HG02678 (cell line): ENCODE results near the gene PPP1R37.

Source experiments
- ATAC-seq: cut with Tn5 transposase; IDR thresholded peaks from one replicate; pipeline ENCODE4 v1.9.1; 2021; ENCODE audit warnings: mild to moderate bottlenecking, moderate library complexity; ENCODE audit not compliant: unreplicated experiment

PPP1R37 gene

DNA sequence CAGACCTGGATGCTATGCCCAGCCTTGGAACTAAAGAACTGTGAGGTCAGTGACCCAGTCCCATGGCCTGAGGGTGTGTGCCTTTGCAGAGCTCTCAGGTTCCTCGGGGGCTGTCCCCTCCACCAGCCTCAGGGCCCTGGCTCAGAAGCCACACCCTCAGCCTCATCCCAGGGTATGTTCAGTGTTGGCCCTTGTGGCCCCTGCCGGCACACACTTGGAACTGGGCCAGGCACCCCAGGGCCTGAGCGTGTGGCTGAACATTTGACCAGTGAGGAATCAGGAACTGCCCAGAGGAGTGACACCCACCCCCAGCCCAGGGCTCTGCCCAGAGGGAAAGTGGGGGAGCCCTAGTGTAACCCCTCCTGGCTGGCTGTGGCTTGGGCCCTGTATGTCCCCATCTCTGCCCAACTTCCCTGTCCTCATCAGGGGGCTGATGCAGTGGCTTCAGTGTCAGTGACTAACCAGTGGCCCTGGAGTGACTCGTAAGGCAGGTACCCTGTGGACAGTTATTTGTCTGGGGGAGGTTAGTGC lies 57.8 kb downstream of the PPP1R37 start:
- ATAC-seq = no peak

DNA sequence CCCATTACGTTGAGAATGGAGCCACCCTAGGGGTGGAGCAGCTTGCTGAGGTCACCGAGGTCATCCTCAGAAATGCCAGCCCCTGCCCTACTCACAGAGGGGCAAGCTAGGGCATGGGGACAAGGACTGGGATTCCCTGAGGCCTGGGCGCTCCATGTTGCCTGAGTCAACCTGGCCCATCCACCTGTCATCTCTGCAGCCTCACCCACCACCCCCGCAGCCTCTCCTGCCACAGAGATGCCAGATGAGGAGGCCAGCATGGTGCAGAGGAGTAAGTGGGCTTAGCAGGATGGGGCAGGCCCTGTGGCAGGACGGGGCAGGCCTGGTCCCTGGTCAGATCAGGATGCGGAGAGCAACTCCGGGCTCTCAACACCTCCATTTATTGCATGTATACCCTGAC lies 58.3 kb downstream of the PPP1R37 start:
- no peak for ATAC-seq

DNA sequence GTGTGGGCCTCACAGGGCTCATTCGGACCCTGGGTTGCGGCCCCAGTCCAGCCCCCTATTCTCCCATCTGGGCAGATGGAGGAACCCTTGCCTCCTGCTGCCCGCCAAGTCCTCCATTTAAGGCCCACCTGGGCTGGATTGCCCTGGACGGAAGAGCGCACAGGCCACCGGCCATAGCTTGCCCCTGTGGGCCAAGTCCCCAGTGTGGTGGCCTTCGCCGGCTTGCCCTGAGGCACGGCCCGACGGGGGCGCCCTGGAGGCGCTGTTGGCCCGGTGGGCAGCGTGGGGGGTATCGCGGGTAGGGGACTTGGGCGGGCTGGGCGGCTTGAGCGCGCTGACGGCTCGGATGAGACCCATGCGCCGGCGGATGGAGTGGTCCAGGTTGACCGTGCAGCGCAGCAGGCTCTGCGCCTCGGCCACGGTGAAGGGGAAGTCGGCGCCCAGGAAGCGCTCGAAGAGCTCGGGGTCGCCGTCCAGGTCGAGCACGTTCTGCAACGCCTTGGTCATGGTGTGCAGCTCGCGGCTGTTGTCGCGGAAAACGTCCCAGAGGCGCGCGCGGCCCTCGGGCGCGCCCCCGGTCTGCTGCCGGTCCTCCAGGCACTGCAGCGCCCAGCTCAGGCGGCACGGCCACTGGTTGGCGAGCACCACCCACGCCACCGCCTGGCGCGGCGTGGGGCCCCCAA lies 59.0 kb downstream of the PPP1R37 start:
- no peak for ATAC-seq

DNA sequence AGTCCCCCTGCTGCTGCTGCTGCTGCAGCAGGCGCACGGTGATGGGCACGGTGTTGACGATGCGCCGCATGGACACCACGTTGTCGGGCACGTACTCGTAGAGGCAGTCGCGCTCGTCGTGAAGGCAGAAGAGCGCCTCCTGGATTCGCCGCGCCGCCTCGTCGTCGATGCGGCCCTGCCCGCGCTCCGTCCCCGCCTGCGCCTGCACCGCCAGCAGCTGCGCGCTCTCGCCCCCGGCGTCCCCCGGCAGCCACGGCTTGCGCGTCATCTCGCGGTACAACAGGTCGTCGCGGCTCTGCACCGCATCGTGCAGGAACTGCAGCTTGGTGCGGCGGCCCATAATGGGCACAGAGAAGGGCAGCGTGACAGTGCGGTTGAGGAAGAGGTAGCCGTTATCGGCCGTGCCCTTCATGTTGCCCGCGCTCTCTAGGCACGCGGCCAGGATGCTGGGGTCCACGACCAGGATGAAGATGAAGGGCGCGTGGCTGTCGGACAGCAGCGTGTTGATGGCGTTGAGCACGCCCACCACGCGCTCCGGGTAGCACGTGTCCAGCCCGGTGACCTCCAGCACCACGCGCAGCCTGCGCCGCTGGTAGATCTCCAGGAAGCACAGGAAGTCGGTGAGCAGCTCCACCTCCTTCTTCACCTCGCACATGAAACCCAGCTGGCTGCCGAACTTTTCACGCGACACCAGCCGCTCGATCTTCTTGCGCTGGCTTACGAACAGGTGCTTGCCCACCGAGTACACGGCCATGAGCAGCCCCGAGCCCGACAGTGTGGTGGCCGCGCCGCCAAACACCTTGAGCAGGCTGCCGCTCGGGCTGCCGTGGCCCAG lies 59.7 kb downstream of the PPP1R37 start:
- ATAC-seq = no peak

DNA sequence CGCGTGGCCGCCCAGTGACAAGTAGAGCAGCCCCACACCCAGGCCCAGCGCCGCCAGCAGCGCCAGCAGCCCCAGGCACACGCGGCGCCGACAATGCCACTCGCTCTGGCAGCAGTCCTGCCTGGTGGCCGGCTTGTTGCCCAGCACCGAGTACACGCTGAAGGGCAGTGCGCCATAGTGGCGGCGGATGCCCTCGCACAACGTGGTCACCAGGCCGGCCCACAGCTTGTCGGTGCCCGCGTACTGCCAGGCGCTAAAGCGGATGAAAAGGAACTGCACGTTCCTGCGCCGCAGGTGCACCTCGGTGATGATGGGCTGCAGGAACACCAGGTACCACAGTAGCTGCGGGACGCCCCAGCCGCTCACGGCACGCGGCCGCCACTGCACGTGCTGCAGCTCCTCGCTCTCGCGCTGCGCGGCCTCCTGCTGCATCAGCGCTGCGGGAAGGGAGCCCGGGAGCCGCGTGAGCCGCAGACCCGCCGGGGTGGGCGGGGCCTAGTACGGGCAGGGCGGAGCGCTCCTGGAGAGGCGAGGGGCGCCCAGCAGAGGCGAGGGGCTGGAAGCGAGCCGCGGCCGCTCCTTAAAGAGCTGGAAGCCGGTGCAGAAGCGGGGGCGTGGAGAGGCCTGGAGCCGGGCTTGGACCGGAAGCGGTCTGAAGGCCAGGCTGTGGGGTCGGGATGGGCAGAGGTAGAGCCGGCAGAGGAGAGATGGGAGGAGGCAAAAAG lies 60.5 kb downstream of the PPP1R37 start:
- no peak for ATAC-seq

DNA sequence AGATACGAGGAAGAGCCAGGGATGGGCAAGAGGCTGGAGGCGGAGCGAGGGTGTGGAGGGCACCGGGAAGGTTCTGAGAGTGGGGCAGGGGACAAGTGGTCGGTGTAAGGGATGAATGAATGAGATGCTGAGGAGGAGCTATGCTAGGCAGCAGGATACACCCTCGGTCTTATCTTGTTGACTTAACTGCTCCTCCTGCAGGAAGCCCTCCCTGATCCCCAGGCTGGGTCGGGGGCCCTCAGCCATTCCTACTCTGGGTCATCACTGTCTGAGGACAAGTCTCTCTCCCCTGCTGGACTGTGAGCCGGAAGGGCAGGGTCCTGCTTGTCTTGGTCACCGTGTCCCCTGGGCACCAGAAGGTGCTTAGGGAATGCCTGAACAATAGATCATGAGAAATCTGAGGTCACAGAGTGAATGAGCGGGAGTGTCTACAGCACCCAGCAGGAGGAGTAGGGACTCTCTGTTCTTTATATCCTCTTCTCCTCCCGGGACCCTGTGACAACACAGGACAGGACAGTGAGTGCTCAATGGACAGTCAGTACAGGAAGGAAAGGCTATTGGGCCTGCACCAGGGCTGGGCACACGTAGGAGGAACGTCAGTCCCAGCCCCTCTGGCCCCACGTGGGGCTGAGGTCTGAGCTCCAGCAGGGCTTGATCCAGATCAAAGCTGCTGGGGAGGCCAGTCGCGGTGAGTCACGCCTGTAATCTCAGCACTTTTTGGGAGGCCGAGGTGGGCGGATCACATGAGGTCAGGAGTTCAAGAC lies 61.3 kb downstream of the PPP1R37 start:
- ATAC-seq = no peak

DNA sequence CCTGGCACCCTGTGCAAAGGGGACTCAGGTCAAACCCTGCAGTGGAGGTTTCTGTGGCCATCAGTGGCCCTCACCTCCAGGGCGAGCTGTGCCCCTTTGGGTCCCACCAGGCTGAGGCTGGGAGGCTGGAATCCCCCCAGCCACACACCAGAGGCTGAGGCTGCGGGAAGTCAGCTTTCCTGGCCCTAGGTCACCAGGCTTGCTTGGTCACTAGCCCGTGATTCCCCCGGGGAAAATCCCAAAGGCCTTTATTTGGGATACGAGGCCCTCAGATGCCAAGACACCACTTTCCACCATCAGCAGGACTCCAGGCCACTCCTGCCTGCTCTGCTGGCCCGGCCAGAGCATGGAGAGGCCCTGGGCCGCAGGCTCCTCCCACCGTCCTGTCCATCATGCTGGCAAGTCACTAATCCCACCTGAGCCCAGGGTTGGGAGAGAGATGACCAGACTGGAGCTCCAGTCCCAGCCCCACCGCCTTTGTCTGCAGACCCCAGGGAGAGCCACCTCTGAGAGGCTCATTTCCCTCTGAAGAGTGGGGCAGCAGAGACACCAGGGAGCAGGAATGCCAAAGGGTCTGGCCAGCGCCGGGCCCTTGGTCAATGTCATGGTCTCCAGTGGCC lies 63.1 kb downstream of the PPP1R37 start:
- no peak for ATAC-seq

DNA sequence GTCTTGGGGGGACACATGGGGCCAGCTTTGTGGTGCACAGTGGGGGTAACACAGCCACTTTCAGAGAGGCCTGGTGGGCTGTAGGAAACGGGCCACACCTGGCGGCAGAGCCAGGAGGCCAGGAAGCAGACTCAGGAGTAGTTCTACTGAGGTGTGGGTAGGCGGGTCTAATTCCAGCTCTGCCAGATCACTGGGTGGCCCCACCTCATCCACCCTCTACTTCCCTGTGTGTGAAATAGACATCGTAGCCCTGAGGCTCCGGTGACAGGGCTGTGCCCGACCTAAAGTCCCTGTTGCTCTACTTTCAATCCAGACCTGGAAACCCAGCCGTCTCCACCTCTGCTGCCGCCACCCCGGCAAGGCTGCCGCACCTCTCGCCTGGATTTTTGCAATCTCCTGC lies 63.8 kb downstream of the PPP1R37 start:
- ATAC-seq = no peak

DNA sequence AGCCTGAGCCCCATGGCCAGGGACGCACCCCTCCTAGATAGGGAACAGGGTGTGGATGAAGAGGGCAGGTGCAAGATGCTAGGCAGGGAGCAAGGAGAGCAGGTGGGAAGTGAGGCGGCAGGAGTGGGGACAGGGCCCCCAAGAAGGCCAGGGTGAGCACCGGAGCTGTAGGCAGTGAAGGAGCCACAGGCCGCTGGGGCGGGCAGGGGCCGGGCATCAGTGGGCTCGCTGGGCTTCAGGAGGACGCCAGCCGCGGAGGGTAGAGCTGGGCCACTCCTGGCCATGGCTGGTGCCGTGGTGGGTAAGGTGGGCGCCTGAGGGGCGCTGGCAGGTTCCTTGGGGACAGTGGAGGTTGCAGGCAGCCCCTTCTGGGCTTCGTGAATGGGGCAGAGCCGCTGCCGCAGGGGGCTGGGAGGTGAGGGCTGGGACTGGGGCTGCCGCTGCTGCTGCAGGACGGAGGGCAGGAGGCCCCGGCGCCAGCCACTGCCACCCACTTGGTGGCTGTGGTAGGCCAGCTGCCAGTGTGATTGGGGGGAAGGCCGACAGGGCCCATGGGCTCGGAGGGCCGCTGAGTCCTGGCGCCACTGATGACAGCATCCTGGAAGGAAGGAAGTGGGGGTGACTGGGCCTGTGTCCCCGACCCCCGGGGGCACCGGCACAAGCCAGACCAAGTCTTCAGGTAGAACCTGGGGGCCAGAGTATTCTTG lies 65.7 kb downstream of the PPP1R37 start:
- no peak for ATAC-seq

DNA sequence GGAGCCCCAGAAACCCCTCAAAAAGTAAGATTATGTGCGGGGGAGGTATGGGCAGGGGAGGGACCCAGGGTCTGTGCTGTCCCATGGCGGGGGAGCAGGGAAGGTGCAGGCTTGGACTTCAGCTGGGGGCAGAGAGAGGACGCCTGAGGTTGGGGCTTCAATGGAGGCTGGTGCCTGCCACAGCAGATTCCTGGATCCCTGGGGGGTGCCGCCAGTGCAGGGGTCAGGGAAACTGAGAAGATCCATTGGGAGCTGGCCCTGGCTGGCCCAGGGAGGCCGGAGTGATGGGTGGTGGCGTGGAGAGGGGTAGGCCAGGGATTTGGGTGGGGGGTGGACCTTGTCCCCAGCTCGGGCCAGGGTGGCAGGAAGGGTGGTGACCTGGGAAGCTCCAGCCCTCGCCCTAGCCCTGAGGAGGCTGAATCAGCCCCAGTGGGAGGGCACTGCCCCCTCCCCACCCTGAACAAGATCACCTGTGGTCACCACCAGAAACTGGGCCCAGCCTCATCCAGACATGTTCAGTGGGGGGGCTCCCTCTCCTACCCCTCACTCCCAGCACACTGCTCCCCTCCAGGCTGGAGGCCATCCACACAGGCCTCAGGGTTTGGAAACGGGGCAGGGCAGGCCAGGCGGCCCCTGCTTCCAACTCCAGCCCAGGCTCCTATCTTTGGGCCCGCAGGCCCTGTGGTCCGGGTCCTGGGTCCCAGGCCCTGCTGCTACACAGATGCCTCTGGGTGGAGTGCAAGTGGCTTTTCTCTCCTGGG lies 66.4 kb downstream of the PPP1R37 start:
- ATAC-seq = no peak

DNA sequence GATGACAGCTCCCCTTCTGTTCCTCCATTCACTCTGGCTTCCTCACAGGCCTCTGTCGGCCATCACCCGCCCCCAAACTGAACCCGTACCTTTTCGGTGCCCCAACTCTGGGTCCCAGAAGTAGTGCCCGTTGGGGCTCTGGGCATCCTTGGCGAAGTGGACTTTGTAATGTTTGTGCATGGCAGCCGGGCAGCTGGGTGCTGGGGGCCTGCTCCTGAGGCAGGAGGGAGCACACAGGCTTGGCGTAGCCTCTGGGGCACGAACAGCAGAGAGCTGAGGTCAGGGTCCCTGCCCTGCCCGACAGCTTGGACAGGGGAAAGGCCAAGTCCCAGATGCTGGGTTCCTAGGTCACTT lies 67.0 kb downstream of the PPP1R37 start:
- ATAC-seq = no peak

DNA sequence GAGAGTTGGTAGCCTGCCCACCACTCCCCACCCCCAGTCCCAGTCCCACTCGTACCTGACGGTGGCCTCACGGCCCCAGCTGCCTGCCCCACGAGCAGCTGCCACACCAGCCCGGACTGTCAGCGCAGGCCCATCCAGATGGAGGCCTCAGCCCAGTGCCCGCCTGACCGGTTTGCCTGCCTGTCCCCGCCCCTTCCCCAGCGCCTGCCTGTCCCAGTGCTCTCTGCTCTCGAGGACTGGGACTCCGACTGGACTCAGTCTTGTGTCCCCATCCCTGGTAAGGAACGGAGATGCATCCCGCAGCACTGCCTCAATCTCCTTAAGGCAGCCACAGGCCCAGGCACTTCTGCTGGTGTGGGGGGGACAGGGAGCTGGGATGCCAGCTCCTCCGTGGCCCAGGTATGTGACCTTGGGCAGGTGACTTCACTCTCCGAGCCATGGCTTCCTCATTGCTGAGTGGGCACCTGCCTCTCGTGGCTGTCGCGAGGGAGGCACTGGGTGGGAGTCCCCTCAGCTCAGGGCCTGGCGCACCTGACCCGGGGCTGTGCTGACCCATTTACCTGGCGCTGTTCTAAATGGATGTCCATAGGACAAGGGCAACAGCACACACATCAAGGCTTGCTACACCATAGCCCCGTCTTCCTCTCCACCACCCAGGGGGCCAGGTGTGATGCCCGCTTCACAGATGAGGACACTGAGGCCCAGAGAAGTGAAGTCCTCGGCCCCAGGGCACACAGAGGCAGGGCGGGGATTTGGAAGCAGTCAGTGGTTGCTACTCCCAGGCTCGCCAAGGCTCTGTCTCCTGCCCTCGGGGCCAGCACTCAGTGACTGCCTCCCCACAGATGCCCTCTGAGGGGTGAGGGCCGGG lies 68.1 kb downstream of the PPP1R37 start, which contains the start of gene NKPD1:
Gene NKPD1, minus strand, starts transcription at position 113 of the 868 bp plus-strand sequence. CDS start 832 bp downstream, outside the sequence.
- no peak for ATAC-seq

DNA sequence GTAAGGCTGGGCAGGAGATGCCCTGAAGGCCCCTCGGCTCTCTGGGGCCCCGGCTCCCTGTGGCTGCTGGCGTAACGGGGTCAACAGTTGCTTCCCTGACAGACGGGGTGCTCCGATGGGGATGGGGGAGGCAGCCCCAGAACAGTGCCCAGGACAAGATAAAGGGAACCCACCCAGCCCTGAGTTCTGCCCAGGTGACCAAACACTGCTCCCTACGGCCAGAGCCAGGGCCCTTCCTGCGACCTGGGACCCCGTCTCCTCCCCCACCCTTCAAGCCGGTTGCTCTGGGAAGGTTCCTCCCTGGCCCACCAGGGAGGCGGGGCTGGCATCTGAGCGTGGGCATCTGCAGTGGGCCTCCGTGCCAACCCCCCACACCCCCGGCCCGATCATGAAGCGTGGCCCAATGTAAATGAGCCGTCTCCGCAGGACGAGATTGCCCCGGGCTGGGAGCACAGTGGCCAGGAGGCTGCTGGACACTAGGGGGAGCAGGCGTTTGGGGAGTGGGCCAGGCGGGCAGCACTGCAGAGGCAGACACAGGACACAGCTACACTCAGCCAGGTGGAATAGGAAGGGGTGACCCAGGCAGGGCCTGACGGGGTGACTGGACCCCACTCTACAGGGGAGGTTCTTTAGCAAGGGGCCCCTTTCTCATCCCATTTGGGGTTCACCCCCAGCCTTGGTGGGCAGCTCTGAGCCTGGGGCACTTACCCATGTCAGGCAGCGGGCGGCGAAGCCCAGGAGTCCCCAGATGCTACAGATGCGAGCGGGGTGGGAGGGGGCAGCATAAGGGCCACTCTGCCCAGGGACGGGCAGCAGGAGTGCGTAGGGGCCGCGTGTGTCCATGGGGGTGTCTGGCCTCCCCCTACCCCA lies 69.0 kb downstream of the PPP1R37 start:
- no peak for ATAC-seq

DNA sequence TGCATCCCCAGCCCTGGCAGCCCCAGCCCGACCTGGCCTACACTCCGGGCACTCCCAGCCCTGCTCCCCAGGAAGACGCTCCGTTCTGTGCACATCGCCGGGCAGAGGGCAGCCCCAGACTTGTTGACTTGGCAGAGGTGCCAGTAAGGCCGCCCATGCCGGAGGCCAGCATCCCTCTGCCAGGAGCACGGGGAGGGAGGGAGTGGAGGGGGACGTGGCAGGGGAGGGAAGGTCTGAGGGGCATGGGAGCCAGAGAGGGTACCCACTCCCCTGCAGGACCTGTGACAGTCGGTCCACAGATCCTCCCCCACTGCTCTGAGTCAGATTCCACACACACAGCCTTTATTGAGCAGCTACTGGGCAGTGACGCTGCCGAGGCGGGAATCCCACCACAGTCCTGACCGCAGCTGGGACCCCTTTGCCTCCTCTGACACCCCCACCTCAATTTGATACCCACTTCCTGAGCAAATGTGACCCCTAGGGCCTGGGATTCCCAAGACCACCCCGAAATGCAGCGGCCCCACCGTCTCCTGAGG lies 69.7 kb downstream of the PPP1R37 start:
- ATAC-seq = no peak

DNA sequence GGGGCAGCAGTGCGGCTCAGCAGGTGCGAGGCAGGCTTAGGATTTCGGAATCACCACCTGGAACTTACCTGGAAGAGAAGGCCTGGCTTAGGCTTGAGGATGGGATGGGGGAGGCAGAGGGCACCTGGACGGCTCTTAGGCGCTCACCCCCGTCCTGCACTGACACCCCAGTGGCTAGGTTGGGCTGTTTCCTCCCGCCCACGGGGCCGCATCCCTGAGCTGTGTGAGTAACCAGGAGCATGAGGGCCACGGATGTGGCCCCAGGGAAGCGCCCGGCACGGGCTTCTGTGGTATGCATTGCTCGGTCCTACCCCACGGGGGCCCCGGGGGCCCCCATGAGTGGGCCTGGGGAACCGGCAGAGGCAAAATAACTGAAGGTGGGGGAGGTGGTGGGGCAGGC lies 70.2 kb downstream of the PPP1R37 start:
- no peak for ATAC-seq

DNA sequence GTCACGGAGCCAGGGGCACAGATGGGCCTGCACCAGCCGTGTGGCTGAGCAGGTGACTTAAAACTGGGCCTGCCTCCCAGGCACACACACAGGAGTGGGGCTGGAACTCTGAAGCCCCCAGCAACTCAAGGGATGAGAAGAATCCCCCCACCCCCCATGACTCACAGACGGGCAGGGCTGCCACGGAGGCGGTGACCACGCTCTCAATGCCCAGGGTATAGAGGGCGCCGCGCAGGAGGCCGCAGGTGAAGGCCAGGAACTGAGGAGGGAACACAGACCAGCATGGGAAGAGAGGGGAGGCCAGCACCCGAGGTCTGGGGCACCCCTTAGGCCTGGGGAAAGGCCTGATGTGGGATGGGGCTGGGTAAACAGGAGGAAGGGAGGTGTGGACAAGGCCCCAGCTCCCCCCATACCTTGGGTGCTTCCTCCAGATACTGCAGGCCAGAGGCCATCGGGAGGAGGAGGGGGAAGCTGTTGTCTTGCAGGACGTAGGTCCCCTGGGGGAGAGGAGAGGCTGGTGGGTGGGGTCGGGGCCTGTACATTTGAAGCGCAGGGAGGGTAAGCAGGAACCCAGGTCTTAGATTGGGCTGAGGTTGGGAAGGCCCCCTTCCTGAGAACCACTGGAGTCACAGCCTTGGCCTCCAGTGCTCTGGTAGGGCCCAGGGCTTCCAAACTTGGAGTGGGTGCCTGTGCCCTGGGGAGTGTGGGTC lies 70.9 kb downstream of the PPP1R37 start:
- peak; percentile 3 for ATAC-seq
